Measurements from ENCODE around the gene AKR1C4.
"Not testable (repeated sequence)": the region's sequence is repeated elsewhere in the genome, so short reads cannot be mapped to it uniquely, and the experiment has no call there.

Gene AKR1C4

DNA sequence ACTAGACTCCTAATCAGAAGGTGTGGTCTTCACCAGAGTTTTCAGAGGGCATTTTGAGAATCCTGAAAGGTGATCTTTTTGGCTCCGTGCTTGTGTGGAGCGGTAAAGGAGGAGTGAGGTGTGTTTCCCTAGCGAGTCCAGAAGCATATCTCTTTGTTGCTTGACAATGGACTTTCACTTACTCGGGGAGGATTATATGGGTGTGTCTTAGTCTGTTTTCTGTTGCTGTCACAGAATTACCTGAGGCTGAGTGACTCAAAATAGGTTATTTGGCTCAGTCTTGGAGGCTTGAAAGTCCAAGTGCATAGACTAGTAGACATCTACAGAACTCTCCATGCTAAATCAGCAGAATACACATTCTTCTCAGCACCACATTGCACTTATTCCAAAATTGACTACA, 57.9 kb downstream of the AKR1C4 start:
- H3F3A ChIP-seq (ENCODE audit: insufficient read depth) = no peaks in the 10 kb centered on the region
- no peak overlapping the region for H3K4me2 ChIP-seq (ENCODE audit: low read depth, low read length, poor library complexity, severe bottlenecking)
- no peak overlapping the region for H3K27ac ChIP-seq (ENCODE audit: low read depth, low read length)
- H3K79me2 ChIP-seq (ENCODE audit: insufficient read depth, low read length) = no peaks in the 10 kb centered on the region
- no peak overlapping the region for H3K9ac ChIP-seq (ENCODE audit: low read length)
- H4K20me1 ChIP-seq (ENCODE audit: low read depth, low read length) = no peaks in the 10 kb centered on the region
- no peak overlapping the region for H3K4me3 ChIP-seq (ENCODE audit: insufficient read depth, low read length, poor library complexity, severe bottlenecking)
- no peaks in the 10 kb centered on the region for H3K9me3 ChIP-seq (ENCODE audit: insufficient read depth, low read length)
- H2AFZ ChIP-seq (ENCODE audit: low read depth, low read length, severe bottlenecking) = no peak overlapping the region
- H3K36me3 ChIP-seq (ENCODE audit: low read length) = no peaks in the 10 kb centered on the region
- H3K27me3 ChIP-seq (ENCODE audit: low read length) = no peaks in the 10 kb centered on the region
- TF ChIP-seq, protein P1, sequence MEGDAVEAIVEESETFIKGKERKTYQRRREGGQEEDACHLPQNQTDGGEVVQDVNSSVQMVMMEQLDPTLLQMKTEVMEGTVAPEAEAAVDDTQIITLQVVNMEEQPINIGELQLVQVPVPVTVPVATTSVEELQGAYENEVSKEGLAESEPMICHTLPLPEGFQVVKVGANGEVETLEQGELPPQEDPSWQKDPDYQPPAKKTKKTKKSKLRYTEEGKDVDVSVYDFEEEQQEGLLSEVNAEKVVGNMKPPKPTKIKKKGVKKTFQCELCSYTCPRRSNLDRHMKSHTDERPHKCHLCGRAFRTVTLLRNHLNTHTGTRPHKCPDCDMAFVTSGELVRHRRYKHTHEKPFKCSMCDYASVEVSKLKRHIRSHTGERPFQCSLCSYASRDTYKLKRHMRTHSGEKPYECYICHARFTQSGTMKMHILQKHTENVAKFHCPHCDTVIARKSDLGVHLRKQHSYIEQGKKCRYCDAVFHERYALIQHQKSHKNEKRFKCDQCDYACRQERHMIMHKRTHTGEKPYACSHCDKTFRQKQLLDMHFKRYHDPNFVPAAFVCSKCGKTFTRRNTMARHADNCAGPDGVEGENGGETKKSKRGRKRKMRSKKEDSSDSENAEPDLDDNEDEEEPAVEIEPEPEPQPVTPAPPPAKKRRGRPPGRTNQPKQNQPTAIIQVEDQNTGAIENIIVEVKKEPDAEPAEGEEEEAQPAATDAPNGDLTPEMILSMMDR (IDR thresholded peaks at IDR 0.05; ENCODE audit: insufficient read depth, low read length, poor library complexity, severe bottlenecking) = no peak
- no peak for TF ChIP-seq EZH2phosphoT487 (conservative IDR thresholded peaks at IDR 0.05; ENCODE audit: low read length)
- H3K9me2 ChIP-seq (replicated peaks; ENCODE audit: insufficient read depth, low read length) = no peaks in the 10 kb centered on the region

DNA sequence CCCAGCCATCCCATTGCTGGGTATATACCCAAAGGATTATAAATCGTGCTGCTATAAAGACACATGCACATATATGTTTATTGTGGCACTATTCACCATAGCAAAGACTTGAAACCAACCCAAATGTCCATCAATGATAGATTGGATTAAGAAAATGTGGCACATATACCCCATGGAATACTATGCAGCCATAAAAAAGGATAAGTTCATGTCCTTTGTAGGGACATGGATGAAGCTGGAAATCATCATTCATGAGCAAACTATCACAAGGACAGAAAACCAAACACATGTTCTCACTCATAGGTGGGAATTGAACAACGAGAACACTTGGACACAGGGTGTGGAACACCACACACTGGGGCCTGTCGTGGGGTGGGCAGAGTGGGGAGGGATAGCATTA, 61.1 kb downstream of the AKR1C4 start:
- H4K20me1 ChIP-seq (ENCODE audit: low read depth, low read length); H3K9ac ChIP-seq (ENCODE audit: low read length); H3K27ac ChIP-seq (ENCODE audit: low read depth, low read length); H3K36me3 ChIP-seq (ENCODE audit: low read length); H3K79me2 ChIP-seq (ENCODE audit: insufficient read depth, low read length); H3K9me3 ChIP-seq (ENCODE audit: insufficient read depth, low read length); H2AFZ ChIP-seq (ENCODE audit: low read depth, low read length, severe bottlenecking); H3K27me3 ChIP-seq (ENCODE audit: low read length); H3F3A ChIP-seq (ENCODE audit: insufficient read depth); H3K4me3 ChIP-seq (ENCODE audit: insufficient read depth, low read length, poor library complexity, severe bottlenecking); H3K4me2 ChIP-seq (ENCODE audit: low read depth, low read length, poor library complexity, severe bottlenecking); H3K9me2 ChIP-seq (replicated peaks; ENCODE audit: insufficient read depth, low read length): not testable (repeated sequence)

DNA sequence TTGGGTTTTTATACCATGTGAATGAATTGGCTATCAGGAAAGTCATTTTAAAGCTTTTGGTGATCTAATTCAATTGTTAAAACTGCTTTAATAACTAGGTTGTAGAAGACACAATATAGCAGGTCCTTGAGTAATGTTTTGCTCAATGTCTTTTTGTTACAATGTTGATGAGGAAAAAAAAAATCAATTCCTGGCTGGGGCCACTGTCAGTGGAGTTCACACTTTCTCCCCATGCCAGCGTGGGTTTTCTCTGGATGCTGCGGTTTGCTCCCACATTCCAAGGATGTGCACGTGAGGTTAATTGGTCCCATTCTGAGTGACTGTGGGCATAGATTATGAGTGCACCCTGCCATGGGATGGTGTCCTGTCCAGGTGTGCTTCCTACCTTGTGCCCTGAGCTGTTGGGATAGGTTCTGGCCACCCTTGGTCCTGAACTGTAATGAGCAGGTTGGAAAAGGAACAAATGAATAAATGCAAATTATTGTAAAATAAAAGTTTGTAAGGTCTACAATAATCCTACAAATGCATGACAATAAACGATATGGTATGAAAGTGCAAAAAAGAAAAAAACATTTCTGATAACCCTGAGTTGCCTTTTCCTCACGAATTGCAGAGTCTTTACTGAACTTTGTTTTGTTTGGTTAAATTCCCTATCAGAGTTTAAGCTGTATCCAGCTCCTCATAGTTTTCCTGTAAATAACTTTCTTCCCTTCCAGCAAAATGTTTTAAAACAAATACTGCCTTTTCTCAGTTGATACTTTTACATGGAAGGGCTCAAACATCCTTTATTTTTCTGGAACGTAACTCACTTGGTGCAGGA, 62.7 kb downstream of the AKR1C4 start:
- Histone ChIP-seq H3K4me2 (ENCODE audit: low read depth, low read length, poor library complexity, severe bottlenecking) (no peak overlapping the region), H3K9me3 (ENCODE audit: insufficient read depth, low read length) (no peaks in the 10 kb centered on the region), H4K20me1 (ENCODE audit: low read depth, low read length) (no peaks in the 10 kb centered on the region), H3K27me3 (ENCODE audit: low read length) (no peaks in the 10 kb centered on the region), H2AFZ (ENCODE audit: low read depth, low read length, severe bottlenecking) (no peak overlapping the region), H3K36me3 (ENCODE audit: low read length) (no peaks in the 10 kb centered on the region), H3F3A (ENCODE audit: insufficient read depth) (no peaks in the 10 kb centered on the region), H3K9me2 (replicated peaks; ENCODE audit: insufficient read depth, low read length) (no peaks in the 10 kb centered on the region), H3K9ac (ENCODE audit: low read length) (no peak overlapping the region), H3K4me3 (ENCODE audit: insufficient read depth, low read length, poor library complexity, severe bottlenecking) (no peak overlapping the region), H3K79me2 (ENCODE audit: insufficient read depth, low read length) (no peaks in the 10 kb centered on the region), H3K27ac (ENCODE audit: low read depth, low read length) (no peak overlapping the region)
- TF ChIP-seq EZH2phosphoT487 (conservative IDR thresholded peaks at IDR 0.05; ENCODE audit: low read length) = no peak
- TF ChIP-seq, protein P1 (IDR thresholded peaks at IDR 0.05; ENCODE audit: insufficient read depth, low read length, poor library complexity, severe bottlenecking) = no peak

DNA sequence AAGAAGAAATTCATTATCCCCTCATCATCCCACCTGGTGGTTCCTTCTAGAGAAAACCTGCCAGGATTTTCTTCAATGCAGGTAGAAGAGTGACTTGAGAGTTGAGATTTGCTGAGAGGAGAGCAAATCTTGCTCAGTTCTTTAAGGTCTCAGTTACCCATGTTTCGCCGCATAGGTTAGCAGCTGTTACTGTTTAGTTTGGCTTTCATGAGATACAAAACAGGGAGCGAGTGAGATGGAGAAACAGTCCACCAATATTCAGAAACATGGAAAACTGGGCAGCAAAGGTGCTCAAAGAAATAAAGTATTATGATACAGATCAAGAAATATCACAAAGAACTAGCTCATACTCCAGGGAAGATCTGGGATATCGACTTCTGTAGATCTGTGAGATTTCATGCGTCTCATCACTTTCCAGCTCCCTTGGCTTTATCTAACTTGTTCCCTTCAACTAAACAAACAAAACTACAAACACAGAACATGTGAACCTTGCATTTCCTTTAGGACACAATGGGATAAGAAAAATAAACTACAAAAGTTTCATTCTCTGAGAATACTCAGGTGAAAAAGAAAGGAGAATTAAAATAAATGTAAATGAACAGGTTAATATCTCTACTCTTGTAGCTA, 63.4 kb downstream of the AKR1C4 start:
- H3K9me3 ChIP-seq (ENCODE audit: insufficient read depth, low read length) = no peaks in the 10 kb centered on the region
- no peak for TF ChIP-seq EZH2phosphoT487 (conservative IDR thresholded peaks at IDR 0.05; ENCODE audit: low read length)
- TF ChIP-seq, protein P1 (IDR thresholded peaks at IDR 0.05; ENCODE audit: insufficient read depth, low read length, poor library complexity, severe bottlenecking) = no peak

More for the DNA sequence above, 63.4 kb downstream of the AKR1C4 start:
- Histone ChIP-seq H3K27ac (ENCODE audit: low read depth, low read length) (no peak overlapping the region), H4K20me1 (ENCODE audit: low read depth, low read length) (no peaks in the 10 kb centered on the region), H3K79me2 (ENCODE audit: insufficient read depth, low read length) (no peaks in the 10 kb centered on the region), H3F3A (ENCODE audit: insufficient read depth) (no peaks in the 10 kb centered on the region), H3K36me3 (ENCODE audit: low read length) (no peaks in the 10 kb centered on the region), H3K9me2 (replicated peaks; ENCODE audit: insufficient read depth, low read length) (no peaks in the 10 kb centered on the region), H3K9ac (ENCODE audit: low read length) (no peak overlapping the region), H3K4me3 (ENCODE audit: insufficient read depth, low read length, poor library complexity, severe bottlenecking) (no peak overlapping the region), H3K4me2 (ENCODE audit: low read depth, low read length, poor library complexity, severe bottlenecking) (no peak overlapping the region), H3K27me3 (ENCODE audit: low read length) (no peaks in the 10 kb centered on the region), H2AFZ (ENCODE audit: low read depth, low read length, severe bottlenecking) (no peak overlapping the region)
